Measurements from ENCODE around the gene WDPCP. TPM values are rescaled to one million over a fixed set of nuclear protein-coding genes. Genes with fewer than 3 reads are reported as not detected.

WDPCP gene
- total RNA-seq, 4 donors from 2014 or later, result 2.6 to 15.5 (median 10.9) TPM

DNA sequence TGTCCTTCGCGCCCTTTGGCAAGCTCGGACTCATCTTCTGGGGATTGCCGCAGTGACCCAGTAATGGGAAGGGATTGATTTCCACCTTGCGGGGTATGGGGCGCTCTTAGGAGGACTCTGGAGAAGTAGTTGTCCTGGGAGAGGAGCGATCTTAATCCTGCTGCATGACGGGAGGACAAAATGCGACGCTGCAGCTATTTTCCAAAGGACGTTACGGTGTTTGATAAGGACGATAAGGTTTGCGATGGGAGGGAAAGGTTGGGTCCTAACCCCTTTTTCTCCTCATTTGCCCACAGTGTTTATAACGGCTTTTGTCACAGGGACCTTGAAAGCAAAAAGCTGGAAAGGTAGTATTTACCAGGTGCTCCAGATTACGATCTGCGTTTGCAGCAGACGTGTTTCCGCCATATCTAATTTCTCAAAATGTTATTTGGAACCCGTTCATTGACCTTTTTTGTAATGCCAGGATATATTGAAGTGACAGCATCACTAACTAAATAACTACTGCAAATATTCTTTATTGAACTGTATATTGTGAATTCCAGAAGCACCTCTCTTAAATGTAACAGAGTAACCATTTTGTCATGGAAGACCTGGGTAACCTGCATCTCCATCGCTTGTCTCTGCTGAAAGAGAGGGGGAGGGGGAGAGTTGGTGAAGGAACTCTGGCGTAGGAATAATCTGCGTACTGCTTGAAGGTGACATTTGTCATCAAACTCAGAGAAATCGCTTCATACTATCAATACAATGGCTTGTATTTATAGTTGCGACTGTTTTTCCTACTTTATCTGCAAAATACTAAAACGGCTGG is 1.1 kb upstream of the WDPCP start:
- Histone ChIP-seq H3K27ac (peak overlapping the region; percentile 87 to 95 (median 94)), H3K4me3 (peak overlapping the region; percentile 70 to 94 (median 82)), H3K36me3 (no peaks in the 10 kb centered on the region), H3K27me3 (no peaks in the 10 kb centered on the region), H3K9me3 (no peaks in the 10 kb centered on the region), H3K4me1 (peaks cover 9 to 39% (median 32%) of the 10 kb centered on the region in 4 donors)
- TF ChIP-seq POLR2A (IDR thresholded peaks at IDR 0.05) (no peak), POLR2AphosphoS5 (IDR thresholded peaks at IDR 0.05) (no peak), EP300 (IDR thresholded peaks at IDR 0.05; ENCODE audit: low read depth) (no peak)
- TF ChIP-seq, protein P1, sequence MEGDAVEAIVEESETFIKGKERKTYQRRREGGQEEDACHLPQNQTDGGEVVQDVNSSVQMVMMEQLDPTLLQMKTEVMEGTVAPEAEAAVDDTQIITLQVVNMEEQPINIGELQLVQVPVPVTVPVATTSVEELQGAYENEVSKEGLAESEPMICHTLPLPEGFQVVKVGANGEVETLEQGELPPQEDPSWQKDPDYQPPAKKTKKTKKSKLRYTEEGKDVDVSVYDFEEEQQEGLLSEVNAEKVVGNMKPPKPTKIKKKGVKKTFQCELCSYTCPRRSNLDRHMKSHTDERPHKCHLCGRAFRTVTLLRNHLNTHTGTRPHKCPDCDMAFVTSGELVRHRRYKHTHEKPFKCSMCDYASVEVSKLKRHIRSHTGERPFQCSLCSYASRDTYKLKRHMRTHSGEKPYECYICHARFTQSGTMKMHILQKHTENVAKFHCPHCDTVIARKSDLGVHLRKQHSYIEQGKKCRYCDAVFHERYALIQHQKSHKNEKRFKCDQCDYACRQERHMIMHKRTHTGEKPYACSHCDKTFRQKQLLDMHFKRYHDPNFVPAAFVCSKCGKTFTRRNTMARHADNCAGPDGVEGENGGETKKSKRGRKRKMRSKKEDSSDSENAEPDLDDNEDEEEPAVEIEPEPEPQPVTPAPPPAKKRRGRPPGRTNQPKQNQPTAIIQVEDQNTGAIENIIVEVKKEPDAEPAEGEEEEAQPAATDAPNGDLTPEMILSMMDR (IDR thresholded peaks at IDR 0.05), result no peak
- DNase-seq, result no peak
- 8 to 29% methylated on average over 7 to 26 of the region's 26 CpGs for WGBS, 2 donors (ENCODE audit: low coverage in 1 of 2)
- intact Hi-C loops (cut with DNase I; ENCODE audit: low total_unique reads) (no loop called here), in situ Hi-C loops (cut with MboI; ENCODE audit: low pct_ligation_motif_present in 1 of 4, low pct_unique_long_range_greater_than_20kb in 1 of 4, low sequenced_read_pairs in 3 of 4) (loop anchor here in 1 of 4 donors (25.0 kb wide), 1 partner anchor 273 kb away; no protein-coding TSS in a partner anchor)

DNA sequence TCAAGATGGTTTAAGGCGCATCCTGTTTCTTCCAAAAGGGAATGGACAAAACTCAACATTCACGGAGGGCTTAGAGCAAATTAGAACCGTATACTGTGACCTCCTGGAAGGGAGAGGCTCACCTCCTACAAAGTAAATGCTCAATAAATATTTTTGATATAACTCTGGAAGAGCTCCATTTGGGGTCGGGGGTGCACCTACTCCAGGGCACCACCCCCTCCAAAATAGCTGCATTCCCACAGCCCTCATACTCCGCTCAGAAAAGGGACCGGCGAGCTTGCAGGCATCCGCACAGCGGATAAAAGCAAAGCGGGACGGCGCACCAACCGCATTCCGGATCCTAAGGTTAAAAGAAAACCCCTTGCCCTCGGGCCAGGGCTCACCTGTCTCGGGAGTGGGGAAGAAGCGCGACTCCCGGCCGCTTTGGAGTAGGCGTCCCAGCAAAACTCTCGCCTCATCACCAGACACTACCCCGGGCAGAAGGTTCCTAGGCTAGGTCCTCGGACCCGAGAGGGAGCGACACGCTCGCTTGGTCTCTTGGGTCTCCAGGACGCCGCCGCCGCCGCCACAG is 378 bp downstream of the WDPCP start:
- Histone ChIP-seq H3K9me3 (no peaks in the 10 kb centered on the region), H3K27me3 (no peaks in the 10 kb centered on the region), H3K27ac (peak overlapping the region; percentile 87 to 95 (median 94)), H3K36me3 (no peaks in the 10 kb centered on the region), H3K4me3 (peak overlapping the region; percentile 71 to 94 (median 88)), H3K4me1 (peaks cover 9 to 39% (median 28%) of the 10 kb centered on the region in 4 donors)
- intact Hi-C loops (cut with DNase I; ENCODE audit: low total_unique reads), result no loop called here
- WGBS, 2 donors (ENCODE audit: low coverage in 1 of 2), result 0 to 1% methylated on average over 1 to 25 of the region's 33 CpGs
- TF ChIP-seq EP300 (IDR thresholded peaks at IDR 0.05; ENCODE audit: low read depth) (no peak), POLR2AphosphoS5 (IDR thresholded peaks at IDR 0.05) (no peak), POLR2A (IDR thresholded peaks at IDR 0.05) (no peak)
- TF ChIP-seq, protein P1 (IDR thresholded peaks at IDR 0.05), result no peak
- in situ Hi-C loops (cut with MboI; ENCODE audit: low pct_ligation_motif_present in 1 of 4, low pct_unique_long_range_greater_than_20kb in 1 of 4, low sequenced_read_pairs in 3 of 4), result loop anchor here in 1 of 4 donors (25.0 kb wide), 1 partner anchor 274 kb away; no protein-coding TSS in a partner anchor
- DNase-seq, result no peak

DNA sequence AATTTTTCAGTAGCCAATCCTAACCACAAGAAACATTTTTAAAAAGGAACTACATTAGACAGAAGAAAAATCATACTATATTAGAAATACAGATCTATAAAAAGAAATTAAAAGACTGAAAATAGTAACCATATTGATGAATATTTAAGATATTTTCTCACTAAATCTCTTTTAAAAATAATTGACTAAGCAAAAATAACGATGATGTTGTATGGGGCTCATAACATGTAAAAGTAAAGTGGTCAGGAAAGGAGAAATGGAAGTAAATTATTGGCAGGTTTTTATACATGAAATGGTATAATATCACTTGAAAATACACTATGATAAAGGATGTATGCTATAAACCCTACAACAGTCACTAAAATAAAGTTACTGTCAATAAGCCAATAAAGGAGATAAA is 5.4 kb downstream of the WDPCP start:
- no peak for DNase-seq
- TF ChIP-seq, protein P1 (IDR thresholded peaks at IDR 0.05), result no peak
- TF ChIP-seq POLR2AphosphoS5 (IDR thresholded peaks at IDR 0.05) (no peak), EP300 (IDR thresholded peaks at IDR 0.05; ENCODE audit: low read depth) (no peak), POLR2A (IDR thresholded peaks at IDR 0.05) (no peak)
- Histone ChIP-seq H3K4me1 (peaks cover 6 to 25% (median 8%) of the 10 kb centered on the region in 4 donors), H3K9me3 (no peaks in the 10 kb centered on the region), H3K27ac (no peak overlapping the region), H3K4me3 (no peak overlapping the region), H3K36me3 (no peaks in the 10 kb centered on the region), H3K27me3 (no peaks in the 10 kb centered on the region)
- 94 to 100% methylated on average over 1 of the region's 1 CpG for WGBS, 2 donors (ENCODE audit: low coverage in 1 of 2)
- intact Hi-C loops (cut with DNase I; ENCODE audit: low total_unique reads), result no loop called here
- in situ Hi-C loops (cut with MboI; ENCODE audit: low pct_ligation_motif_present in 1 of 4, low pct_unique_long_range_greater_than_20kb in 1 of 4, low sequenced_read_pairs in 3 of 4), result loop anchor here in 1 of 4 donors (25.0 kb wide), 1 partner anchor 279 kb away; no protein-coding TSS in a partner anchor

DNA sequence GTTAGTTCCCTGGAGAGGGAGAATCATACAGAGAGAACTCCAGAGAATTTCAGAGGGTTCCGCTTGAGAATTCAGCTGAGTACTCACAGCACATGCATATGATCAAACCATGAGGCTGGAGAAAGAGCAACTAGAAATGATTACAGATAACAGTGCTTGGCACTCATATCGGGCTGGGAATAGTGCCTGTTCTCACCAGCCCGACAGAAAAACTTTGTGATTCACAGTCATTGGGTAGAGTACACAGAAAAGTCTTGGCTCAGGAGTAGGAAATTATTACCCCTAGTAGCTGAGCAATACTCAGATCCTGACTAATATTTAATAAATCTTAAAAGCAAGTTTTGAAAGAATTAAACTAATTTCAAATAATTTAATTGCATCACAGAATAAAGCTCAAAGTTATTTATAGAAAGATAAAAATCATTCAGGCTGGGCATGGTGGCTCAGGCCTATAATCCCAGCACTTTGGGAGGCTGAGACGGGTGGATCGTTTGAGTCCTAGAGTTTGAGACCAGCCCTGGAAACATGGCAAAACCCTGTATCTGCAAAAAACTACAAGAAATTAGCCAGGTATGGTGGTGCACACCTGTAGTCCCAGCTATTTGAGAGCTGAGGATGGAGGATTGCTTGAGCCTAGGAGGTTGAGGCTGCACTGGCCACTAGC is 6.8 kb downstream of the WDPCP start:
- intact Hi-C loops (cut with DNase I; ENCODE audit: low total_unique reads) (no loop called here), in situ Hi-C loops (cut with MboI; ENCODE audit: low pct_ligation_motif_present in 1 of 4, low pct_unique_long_range_greater_than_20kb in 1 of 4, low sequenced_read_pairs in 3 of 4) (loop anchor here in 1 of 4 donors (25.0 kb wide), 1 partner anchor 281 kb away; no protein-coding TSS in a partner anchor)
- H3K9me3 ChIP-seq, result no peaks in the 10 kb centered on the region
- peaks cover 0 to 13% (median 0%) of the 10 kb centered on the region in 4 donors for H3K4me1 ChIP-seq
- no peak for DNase-seq
- no peak overlapping the region for H3K4me3 ChIP-seq
- H3K36me3 ChIP-seq, result no peaks in the 10 kb centered on the region
- H3K27ac ChIP-seq, result peak overlapping the region in 1 of 4 donors; percentile 9
- WGBS, 2 donors (ENCODE audit: low coverage in 1 of 2), result 65 to 78% methylated on average over 5 of the region's 5 CpGs
- TF ChIP-seq, protein P1 (IDR thresholded peaks at IDR 0.05), result no peak
- TF ChIP-seq EP300 (IDR thresholded peaks at IDR 0.05; ENCODE audit: low read depth) (no peak), POLR2AphosphoS5 (IDR thresholded peaks at IDR 0.05) (no peak), POLR2A (IDR thresholded peaks at IDR 0.05) (no peak)
- H3K27me3 ChIP-seq, result no peaks in the 10 kb centered on the region
